NCI-H1417 (cell line): ENCODE data around the gene PSMD11.

Source experiments
- DNase-seq, 3 experiments: peaks; one replicate each; lab custom pipeline; 2025; lab: John Stamatoyannopoulos, UW

Gene PSMD11

GRCh38 chr17:32464374-32464773, 20.1 kb downstream of the PSMD11 start:
- DNase-seq, result no peak

- no peak for DNase-seq
These were observed 23.6 kb downstream of the PSMD11 start for GRCh38 chr17:32467949-32468348.

GRCh38 chr17:32470405-32471167, 26.3 kb downstream of the PSMD11 start:
- DNase-seq, result no peak

- DNase-seq, result no peak
These were observed 27.3 kb downstream of the PSMD11 start for GRCh38 chr17:32471652-32472051.

GRCh38 chr17:32475258-32475657, 30.9 kb downstream of the PSMD11 start:
- no peak for DNase-seq

- no peak for DNase-seq
These were observed 32.9 kb downstream of the PSMD11 start for GRCh38 chr17:32477220-32477619.

- DNase-seq, result no peak
These were observed 34.8 kb downstream of the PSMD11 start for GRCh38 chr17:32479074-32479617.

- no peak for DNase-seq
These were observed 36.9 kb downstream of the PSMD11 start for GRCh38 chr17:32481193-32481592.

- DNase-seq, result no peak
These were observed 38.4 kb downstream of the PSMD11 start for GRCh38 chr17:32482568-32483320.

GRCh38 chr17:32483451-32484019, 39.2 kb downstream of the PSMD11 start:
- peak; percentile 59 to 94 (median 80) for DNase-seq

- DNase-seq, result no peak
These were observed 39.7 kb downstream of the PSMD11 start for GRCh38 chr17:32484041-32484461.

GRCh38 chr17:32484628-32485027, 40.3 kb downstream of the PSMD11 start:
- no peak for DNase-seq

GRCh38 chr17:32485261-32486110, 41.2 kb downstream of the PSMD11 start:
- peak in 2 of 3 experiments; percentile 36 to 47 for DNase-seq

GRCh38 chr17:32486111-32486700, 41.9 kb downstream of the PSMD11 start:
- peak; percentile 86 to 95 (median 94) for DNase-seq

GRCh38 chr17:32486701-32487472, 42.6 kb downstream of the PSMD11 start, which contains the start of gene CDK5R1:
Gene CDK5R1 (plus strand): TSS chr17:32486993. CDS start chr17:32487621, 628 bp downstream.
- DNase-seq, result peak; percentile 66 to 95 (median 92)

- DNase-seq, result peak; percentile 20 to 86 (median 78)
These were observed 43.3 kb downstream of the PSMD11 start for GRCh38 chr17:32487473-32488176.

GRCh38 chr17:32488177-32488542, 43.9 kb downstream of the PSMD11 start:
- peak in 2 of 3 experiments; percentile 39 to 63 for DNase-seq

GRCh38 chr17:32488604-32489180, 44.4 kb downstream of the PSMD11 start:
- no peak for DNase-seq
